Eye (tissue), 1 donor: ENCODE data around the gene NME9.

Experiments
- DNase-seq: peaks from one replicate; pipeline ENCODE4 v3.0.0-alpha.2; 2015

NME9 gene

DNA sequence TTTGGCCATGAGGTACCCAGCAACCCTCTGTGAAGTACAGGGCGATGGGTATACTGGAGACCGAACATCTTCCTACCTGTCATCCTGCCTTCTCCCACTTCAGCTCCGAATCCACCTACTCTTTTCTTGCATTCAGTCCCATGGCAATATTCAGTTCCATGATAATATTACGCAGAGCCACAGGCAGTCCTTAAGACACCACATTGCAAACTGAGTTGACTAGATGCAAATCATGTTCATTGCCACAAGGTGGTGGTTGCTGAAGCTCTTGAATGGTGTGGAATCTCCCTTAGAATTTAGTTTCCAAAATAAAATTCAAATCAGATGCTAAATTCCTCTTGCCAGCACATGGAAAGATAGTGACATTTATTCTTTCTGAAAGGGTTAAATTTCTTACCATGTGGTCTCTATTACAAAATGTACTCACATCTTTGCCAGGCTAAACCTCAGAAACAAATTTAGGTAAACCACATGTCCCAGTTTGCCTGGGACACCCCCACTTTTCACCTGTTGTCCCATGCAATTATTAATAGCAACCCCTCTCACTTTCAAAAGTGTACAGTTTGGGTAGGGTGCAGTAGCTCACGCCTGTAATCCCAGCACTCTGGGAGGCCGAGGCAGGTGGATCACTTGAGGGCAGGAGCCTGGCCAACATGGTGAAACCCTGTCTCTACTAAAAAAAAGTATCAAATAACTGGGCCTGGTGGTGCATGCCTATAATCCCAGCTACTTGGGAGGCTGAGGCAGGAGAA, 1.7 kb upstream of the NME9 start:
- no peak for DNase-seq

DNA sequence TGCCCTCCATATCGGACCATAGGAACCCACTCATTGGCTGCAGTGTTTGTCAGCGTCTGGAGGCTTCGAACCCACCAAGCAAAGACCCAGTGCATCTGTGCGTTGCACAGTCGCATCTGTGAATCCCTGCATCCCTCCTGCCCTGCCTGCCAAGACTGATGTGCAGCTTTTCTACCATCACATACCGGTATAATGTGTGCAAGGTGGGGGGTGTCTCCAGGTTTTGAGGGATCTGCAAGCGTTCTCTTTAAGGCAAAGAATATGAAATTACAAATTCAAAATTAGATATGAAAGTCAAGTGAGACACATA, 288 bp upstream of the NME9 start:
- DNase-seq: no peak

DNA sequence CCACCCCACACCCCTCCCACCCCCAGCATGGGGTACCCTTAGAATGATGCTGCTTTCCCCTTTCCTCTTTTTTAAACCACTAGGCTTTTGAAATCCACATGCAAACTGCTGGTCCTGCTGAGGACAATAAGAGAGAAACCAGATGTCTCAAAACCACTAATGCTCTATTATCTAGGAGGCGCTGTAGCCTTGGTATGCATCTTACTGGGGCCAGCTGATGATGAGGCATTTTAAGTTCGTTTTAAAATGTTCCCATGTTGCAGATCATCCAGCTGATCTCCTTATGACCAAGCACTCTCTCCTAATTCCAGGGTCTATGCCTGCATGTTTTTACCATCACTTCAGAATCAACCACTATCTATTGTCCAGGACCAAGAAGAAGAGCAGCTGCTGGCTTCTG, 1.3 kb downstream of the NME9 start:
- peak; percentile 34 for DNase-seq

DNA sequence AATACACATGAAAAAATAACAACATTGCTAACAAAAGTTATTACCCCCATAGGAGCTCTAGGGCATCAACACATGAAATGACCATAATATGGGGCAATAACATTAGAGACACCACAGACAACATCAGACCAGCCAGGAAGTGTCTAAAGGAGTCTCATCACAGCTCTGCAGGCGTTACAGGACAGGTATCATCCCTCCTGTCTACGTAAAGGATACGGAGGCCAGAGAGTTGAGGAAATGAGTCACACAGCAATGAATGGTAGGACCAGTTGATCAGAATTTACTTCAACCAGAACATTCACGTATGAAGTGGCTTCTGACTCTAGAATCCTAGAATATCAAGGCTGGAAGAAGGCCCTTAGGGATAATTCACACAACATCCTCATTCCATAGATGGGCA, 1.8 kb downstream of the NME9 start:
- DNase-seq: no peak

DNA sequence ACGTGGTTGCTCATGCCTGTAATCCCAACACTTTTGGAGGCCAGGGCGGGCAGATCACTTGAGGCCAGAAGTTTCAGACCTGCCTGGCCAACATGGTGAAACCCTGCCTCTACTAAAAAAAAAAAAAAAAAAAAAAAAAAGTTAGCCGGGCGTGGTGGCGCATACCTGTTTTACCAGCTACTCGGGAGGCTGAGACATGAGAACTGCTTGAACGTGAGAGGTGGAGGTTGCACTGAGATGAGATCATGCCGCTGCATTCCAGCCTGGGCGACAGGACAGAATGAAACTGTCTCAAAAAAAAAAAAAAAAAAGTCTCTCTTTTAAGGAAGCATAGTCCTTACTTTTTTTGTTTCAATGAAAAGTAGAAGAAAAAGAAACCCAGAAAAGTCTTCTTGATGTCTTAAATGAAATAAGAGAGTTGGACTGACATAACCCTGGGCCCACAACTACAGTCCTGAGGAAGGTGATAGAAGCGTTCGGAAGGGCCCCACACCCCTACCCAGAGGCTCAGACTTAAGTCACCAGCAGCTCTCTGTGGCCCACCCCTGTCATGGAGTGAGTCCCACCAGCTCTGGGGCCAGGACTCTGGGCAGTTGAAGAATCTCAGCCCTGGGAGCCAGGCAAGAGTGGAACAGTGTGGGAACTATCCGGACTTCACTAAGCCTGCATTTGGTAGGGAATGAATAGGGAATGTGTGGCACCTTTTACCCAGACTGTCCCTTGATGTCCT, 2.6 kb downstream of the NME9 start:
- DNase-seq: no peak

DNA sequence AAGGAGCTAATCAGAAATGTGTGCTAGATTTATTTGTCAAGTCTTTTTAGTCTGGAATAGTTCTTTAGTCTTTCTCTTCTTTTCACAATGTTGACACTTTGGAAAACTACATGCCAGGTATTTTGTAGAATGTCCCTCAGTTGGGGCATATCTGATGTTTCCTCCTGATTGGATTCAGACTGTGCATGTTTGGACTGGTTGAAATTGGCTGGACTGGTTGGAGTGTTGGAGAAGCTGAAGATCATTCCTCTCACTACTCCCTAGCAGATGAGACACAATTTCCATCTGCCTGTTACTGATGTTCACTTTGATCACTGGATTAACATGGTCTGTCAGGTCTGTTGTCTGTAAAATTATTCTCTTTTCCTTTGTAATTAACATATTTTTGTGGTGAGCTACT, 3.7 kb downstream of the NME9 start:
- DNase-seq: no peak

DNA sequence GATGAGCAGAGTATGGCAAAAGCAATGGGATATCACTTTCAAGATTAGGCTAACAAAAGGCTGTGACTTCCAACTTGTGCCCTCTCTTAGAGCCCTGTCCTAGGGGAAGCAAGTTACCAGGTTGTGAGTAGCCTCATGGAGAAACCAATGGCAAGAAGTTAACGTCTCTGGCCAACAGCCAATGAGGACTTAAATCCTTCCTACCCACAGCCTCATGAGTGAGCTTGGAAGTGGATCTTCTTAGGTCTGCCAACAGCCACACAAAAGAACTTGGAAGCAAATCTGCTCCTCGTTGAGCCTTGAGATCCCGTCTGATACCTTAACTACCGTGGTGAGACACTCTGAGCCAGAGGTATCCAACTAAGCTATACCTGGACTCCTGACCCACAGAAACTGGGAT, 5.7 kb downstream of the NME9 start:
- DNase-seq: no peak

DNA sequence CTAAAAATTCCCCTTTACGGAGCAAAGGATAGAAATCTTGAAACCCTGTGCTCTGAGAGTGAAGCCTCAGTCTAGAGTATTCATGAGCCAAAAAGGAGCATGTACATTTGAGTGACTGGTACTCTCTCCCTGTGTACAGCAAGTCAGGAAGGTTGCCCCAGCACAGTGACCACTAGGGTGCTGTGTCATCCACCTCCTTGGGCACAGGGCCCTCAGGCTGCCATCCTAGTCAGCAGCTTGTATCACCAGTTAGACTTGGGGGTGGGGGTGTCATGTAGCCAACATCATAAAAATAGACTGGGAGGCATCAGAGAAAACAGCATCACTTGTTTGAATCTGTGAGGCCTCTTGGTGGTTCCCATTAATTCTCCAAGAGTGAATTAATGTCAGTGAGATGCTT, 12.0 kb downstream of the NME9 start:
- DNase-seq: no peak

DNA sequence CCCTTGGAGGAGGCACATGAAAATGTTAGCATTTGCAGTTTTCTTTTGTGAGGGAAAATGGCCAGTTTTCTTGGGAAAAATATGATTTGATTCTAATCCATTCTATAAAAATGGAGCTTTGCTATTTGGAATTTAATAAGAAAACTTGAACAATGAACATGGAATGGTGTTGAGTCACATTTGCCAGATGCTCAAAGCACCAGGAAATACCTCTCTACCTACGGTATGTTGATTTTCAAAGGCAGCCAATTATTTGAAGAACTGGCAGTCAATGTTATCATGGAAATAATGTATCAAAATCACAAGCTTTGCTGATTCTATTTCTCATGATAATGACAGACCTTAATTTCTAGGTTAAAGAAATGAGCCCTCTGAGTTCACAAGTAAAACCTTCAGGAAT, 14.9 kb downstream of the NME9 start:
- DNase-seq: no peak

DNA sequence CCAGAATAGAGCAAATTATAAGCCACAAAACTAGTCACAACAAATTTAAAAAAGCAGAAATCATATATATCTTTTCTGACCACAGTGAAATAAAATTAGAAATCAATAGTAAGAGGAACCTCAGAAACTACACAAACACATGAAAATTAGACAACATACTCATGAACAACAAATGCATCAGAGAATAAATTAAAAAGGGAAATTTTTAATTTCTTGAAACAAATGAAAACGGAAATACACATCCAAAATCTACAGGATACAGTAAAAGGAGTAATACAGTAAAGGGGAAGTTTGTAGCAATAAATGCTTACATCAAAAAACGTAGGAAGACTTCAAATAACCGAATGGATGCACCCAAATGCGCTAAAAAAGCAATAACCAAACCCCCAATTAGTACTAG, 19.2 kb downstream of the NME9 start:
- DNase-seq: no peak

DNA sequence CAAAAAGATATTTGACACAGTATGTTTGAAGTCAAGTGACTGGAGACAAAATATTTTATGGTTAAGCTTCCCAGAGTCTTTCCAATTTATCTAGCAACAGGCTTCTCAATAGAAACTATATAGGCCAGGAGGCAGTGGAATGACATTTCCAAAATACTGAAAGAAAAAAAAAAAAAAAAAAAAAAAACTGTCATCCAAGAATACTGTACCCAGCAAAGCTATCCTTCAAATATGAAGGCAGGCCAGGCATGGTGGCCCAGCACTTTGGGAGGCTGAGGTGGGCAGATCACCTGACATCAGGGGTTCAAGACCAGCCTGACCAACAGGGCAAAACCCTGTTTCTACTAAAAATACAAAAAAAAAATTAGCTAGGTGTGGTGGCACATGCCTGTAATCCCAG, 20.9 kb downstream of the NME9 start:
- DNase-seq: no peak

DNA sequence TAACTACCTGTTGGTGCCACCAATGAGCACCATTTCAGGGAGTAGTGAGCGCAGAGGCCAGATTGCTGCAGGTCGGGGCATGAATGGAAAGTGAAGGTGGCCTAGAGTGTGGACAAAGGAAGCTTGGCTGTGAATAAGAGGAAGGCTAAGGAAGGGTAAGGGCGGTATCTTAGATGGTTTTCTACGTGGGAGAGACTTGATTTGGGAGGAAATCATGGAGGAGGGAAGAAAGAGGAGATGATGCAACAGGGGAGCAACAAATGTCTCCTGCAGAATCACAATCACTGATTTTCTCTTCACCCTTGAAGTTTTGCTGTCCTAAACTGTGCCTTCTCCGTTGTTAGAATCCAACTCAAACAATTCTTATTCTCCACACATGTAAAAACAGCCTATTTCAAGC, 21.8 kb downstream of the NME9 start:
- no peak for DNase-seq

DNA sequence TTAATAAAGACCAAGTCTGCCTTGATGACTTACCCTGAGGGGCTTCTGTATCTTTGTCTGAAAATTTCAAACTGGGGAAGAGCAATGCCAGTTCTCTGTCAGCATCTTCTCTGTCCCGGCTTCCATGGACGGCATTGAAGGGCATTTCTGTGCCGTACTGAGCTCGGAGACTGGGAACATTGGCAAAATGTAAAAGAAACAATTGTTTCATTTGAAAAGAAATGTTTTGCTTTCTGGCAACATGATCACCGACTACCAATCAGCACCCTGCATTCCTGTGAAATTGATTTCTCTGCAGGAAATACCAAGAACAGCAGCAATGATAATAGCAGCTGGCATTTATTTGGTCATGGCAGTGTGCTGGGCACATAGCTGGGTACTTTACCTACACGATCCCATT, 26.2 kb downstream of the NME9 start:
- DNase-seq: no peak

DNA sequence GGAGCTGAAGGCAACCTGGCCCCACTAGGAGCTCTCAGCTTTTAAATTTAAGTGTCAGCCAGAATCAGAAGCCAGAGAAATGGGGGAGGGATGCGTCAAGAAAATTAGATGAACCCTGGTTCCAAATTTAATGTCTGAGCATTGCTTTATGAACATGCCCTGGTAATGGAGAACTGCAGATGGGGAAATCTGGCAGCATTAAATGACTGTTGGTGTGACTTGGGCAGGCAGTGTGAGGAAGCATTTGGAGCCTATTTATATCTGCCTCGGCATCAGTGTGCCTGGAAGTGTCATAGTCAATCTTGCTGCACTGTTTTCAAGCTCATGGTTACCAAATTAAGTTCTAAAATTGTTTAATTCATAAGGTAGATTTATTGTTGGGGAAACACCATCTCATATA, 29.0 kb downstream of the NME9 start:
- DNase-seq: no peak

DNA sequence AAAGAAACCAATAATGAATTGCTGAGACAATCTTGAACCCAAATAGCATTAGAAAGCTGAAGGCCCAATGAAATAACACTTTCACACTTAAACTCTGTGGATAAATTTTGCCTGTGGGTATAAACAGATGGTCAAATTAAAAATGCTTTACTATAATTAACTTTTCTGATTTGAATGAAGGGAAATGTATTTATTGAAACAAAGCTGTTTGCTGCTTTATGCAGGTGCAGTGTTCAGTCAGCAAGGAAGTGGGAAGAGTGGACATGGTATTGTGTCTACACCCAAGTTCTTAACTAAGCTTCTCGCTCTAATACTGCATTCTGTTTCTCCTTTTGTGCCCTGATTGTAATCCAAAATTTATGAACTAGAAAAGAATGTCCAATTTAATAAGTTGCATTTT, 31.8 kb downstream of the NME9 start:
- DNase-seq: no peak

DNA sequence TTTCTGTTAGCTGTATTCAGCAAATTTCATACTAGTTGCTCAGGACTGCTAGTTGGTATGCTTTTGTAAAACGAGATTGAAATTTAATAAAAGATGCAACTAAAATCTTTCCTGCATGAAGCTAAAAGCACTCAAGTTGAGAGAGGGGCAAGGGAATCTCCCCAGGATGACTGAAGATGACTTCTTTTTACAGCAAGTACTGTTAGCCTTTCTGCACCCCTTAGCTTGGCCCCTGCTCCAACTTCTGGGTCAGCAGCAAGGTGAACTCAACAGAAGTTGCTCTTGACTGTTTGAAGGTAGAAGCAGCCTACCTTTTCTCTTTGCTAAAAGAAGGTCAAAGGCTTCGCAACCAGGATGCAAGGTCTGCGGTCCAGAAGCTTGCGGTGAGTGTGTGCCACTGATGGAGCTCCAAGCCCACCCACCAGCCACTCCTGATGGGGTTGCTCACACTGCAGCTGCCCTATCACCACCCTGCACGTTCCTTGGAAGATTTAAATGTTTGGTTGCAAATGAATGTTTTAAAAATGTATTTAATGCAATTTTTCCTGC, 32.5 kb downstream of the NME9 start:
- no peak for DNase-seq

DNA sequence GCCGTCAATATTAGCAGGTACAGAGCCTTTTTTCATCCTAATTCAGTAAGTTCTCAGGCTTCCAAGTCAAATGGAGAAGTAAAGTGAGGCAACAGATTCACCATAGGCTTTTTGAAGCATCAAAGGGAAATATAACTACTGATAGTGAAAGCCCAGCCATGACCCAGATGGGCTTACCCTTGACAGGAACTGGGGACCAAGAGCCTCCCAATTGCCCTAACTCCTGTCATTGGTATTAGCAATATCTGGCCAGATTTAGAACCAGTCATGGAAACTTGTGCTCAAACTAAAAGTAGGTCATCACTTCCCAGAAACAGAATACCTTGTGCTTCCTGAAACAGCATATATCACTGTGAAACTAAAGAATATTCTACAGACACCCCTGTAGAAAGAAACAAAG, 33.0 kb downstream of the NME9 start:
- DNase-seq: no peak

DNA sequence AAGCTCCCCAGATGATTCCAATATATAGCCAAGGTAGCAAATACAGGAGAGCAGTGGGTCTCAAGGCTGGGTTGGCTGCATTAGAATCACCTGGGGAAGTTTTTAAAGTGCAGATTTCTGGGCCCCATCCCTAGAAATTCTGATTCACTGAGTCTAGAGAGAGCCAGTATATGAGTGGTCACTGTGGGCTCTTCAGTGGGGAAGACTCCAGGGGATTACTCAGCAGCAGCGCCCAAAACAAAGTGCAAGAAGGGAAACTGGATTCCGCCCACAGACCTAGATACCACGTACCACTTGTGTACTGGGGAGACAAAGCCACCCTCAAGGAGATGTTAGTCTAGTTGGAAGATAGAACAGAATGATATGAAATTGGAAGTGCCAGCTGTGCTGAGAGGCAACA, 40.0 kb downstream of the NME9 start:
- DNase-seq: no peak

DNA sequence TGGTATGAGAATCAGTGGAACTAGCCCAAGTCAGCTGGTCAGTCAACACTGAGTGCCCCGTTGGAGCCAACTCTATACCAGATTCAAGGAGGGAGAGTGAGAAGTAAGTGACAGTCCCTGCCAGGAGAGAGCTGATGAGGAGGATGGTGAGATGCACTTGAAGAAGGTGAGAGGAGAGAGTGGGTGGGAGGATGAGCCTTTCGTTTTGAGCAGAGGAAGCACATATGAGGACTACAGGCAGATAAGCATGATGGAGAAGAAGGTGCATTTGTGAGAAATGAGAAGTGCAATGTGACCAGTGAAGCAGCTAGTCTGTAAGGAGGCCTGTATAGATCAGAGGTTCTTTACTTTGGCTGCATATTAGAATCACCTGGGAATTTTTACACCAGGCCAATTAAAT, 40.4 kb downstream of the NME9 start:
- DNase-seq: no peak

DNA sequence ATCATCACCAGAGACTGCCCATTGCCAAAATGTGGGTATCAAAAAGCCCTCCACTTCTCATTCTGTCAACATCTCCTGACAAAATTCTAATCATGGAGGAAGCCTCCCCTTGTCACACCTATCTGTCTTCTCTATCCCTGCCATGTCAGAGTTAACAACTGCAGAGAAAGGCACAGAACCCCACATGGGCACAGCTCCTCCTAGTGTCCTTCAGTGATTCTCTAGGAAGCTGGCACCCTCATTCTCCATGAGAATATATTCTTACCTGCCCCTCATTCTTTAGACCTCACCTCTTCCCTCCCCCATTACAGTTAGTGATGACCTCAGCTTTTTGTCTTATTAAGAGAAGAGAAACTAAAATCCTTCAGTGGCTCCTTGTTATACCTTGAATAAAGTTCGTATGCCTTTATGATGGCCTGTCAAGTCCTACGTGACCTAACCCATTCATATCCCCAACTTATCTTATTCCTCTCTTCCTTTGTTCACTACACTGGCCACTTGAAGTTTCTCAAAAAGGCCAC, 44.6 kb downstream of the NME9 start:
- DNase-seq: no peak

DNA sequence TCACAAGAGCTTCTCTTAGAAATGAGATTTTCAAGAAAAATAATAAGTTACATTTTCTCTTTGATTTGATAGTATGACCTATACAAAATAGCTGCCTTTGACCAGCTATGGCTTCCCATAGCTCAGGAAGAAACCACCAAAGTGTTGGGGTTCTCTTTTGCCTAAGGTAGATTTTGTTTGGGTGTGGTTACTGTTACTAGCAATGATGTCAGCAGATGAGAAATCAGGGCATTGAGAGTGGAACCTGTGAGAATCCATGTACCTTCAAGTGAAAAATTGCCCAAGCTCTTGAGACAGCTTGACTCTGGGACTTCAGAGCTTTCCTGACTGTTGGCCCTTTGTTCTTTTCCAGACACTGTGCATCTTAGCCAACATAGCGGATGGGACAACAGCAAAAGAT, 45.6 kb downstream of the NME9 start:
- DNase-seq: no peak

DNA sequence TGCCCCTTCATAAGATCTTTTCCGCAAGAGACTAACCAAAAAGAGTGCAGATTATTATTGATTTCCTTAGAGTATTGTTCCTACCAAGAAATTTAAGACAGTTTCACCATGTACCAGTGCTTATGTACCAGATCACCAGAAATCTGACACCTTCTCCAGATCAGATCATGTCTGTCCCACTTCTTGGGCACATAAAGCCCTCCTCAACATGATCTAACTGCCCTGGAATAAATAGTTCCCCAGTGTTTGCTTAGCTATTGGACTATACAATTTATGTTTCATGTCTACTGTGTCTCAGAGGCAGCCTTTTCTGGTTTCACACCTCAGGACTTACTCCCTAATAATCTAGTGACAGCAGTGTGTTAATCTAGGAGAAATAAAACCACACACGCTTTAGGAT, 46.8 kb downstream of the NME9 start:
- no peak for DNase-seq

DNA sequence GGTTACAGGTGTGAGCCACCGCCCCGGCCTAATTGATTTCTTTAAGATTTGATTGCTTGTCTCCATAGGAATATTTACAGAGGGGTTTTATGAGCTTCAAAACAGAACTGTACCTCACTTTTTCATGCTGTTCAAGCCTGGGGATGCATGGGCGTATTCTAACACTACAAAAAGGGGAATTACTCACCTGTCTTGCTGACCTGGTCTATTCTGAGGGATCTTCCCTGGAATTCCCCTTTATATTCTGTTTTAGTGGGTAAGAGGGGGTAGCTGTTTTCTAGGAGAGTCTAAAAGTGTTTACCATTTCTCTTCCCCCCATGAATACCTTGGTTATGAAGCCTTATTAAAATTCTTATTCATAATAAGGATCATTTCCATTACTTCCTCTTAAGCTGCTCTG, 48.1 kb downstream of the NME9 start:
- no peak for DNase-seq

DNA sequence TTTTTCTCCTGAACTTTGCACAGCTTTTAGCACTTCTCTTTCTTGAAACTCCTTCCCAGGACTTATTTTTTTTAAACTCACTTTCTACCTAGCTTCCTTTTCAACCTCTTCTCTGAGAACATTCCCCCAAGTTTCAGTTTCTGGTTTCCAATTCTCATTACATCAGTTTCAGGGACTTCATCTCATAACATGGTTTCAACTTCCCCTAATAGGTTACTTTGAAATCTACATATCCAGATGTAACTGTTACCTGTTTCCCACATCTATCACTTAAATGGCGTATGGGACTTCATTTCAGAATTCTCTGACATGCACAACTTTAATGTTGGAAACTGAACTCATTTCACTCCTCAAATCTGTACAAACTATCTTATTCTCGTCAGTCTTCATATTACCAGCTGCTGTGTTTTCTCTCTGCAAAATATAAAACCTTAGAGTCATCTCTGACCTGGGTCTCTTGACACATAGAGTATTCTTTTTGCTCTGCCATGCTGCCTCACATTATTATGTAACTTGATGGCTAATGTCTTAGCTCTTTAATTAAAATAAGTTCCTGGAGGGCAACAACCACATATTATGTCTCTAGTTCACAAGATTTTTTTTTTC, 58.4 kb downstream of the NME9 start:
- no peak for DNase-seq
